K562 treated with DMSO at 1 percent for 4 hours (cell line): ENCODE results near the gene HPCAL1. TPM values are rescaled to one million over a fixed set of nuclear protein-coding genes. Genes with fewer than 3 reads are reported as not detected.

Experiments used
- total RNA-seq: library from RNA; unstranded; fragments of 300-600 nt; gene quantifications from 2 replicates; pipeline ENCODE4 v1.2.3, GENCODE V29; 2022; ENCODE audit not compliant: insufficient read depth

Gene HPCAL1
- 145 and 147 TPM in 2 replicates for total RNA-seq

GRCh38 chr2:10302479-10303180 is at the start of gene HPCAL1:
TSS of gene HPCAL1 (plus strand) at chr2:10302904. CDS start at chr2:10419758, 116,854 bp downstream.

GRCh38 chr2:10447895-10448575 is 145.3 kb downstream of the HPCAL1 start, which contains the start of gene ODC1:
TSS of gene ODC1 (minus strand) at chr2:10448327. CDS start at chr2:10445032, 3,295 bp downstream.

Other genes starting within 250 kb of the HPCAL1 start
- not detected in 2 replicates for gene CYS1, start 222.5 kb upstream of the HPCAL1 start, total RNA-seq
- 43.0 and 45.2 TPM in 2 replicates for gene RRM2, start 180.2 kb upstream of the HPCAL1 start, total RNA-seq
- 83.8 and 86.3 TPM in 2 replicates for gene ODC1, start 145.4 kb downstream of the HPCAL1 start, total RNA-seq